Liver (tissue), 9 donors: ENCODE data around the gene TNNC2. TPM values are rescaled to one million over a fixed set of nuclear protein-coding genes. Genes with fewer than 3 reads are reported as not detected.

Experiments
- DNase-seq: peaks from one replicate; pipeline ENCODE4 v3.0.0-alpha.2; 2017; ENCODE audit warnings: low spot score
- H3K27ac ChIP-seq, 2 donors: one replicate each; pipeline ENCODE4 v1.7.0; 2013; ENCODE audit warnings: inconsistent platforms in 2 of 2, low read length in 2 of 2, control low read depth in 1 of 2, low read depth in 1 of 2, mild to moderate bottlenecking in 1 of 2
- H3K27me3 ChIP-seq, 4 donors: one replicate each; pipeline versions ENCODE4 v1.6.1 to v1.7.0; 2013; ENCODE audit warnings: low read length in 3 of 4, inconsistent platforms in 1 of 4, mild to moderate bottlenecking in 1 of 4, moderate library complexity in 1 of 4; ENCODE audit not compliant: control insufficient read depth in 4 of 4, insufficient read depth in 4 of 4
- H3K36me3 ChIP-seq, 4 donors: one replicate each; pipeline versions ENCODE4 v1.6.1 to v1.7.0; 2013; ENCODE audit warnings: low read length in 3 of 4, mild to moderate bottlenecking in 3 of 4, low read depth in 1 of 4, moderate library complexity in 1 of 4; ENCODE audit not compliant: control insufficient read depth in 4 of 4, insufficient read depth in 3 of 4
- H3K4me1 ChIP-seq, 4 donors: one replicate each; pipeline versions ENCODE4 v1.6.1 to v1.7.0; 2013; ENCODE audit warnings: low read length in 3 of 4, mild to moderate bottlenecking in 3 of 4, moderate library complexity in 1 of 4; ENCODE audit not compliant: control insufficient read depth in 4 of 4, insufficient read depth in 4 of 4
- H3K4me3 ChIP-seq, 3 donors: one replicate each; pipeline versions ENCODE4 v1.6.1 to v1.7.0; 2013; ENCODE audit warnings: low read length in 3 of 3, control low read depth in 1 of 3, low read depth in 1 of 3, mild to moderate bottlenecking in 1 of 3
- H3K9ac ChIP-seq, 2 donors: one replicate each; pipeline ENCODE4 v1.7.0; 2013; ENCODE audit warnings: low read length in 2 of 2, mild to moderate bottlenecking in 2 of 2, moderate library complexity in 2 of 2, control low read depth in 1 of 2, low read depth in 1 of 2
- H3K9me3 ChIP-seq, 4 donors: one replicate each; pipeline versions ENCODE4 v1.6.1 to v1.7.0; 2013; ENCODE audit warnings: low read length in 3 of 4; ENCODE audit not compliant: control insufficient read depth in 4 of 4
- EGR1 ChIP-seq, 2 donors: IDR thresholded peaks; 2 replicates each; pipeline ENCODE4 v1.6.1; 2016 to 2018; ENCODE audit warnings: antibody characterized with exemption in 2 of 2, low read depth in 2 of 2
- FOXA1 ChIP-seq: IDR thresholded peaks from 2 replicates; pipeline ENCODE4 v1.6.1; 2016; ENCODE audit warnings: antibody characterized with exemption
- FOXA2 ChIP-seq: IDR thresholded peaks from 2 replicates; pipeline ENCODE4 v1.6.1; 2016; ENCODE audit warnings: antibody characterized with exemption
- GABPA ChIP-seq, 2 donors: IDR thresholded peaks in 1 of 2; conservative IDR thresholded peaks in 1 of 2; 2 replicates each; pipeline ENCODE4 v1.6.1; 2016; ENCODE audit warnings: antibody characterized with exemption in 2 of 2, mild to moderate bottlenecking in 1 of 2, moderate library complexity in 1 of 2
- HNF4A ChIP-seq, 2 donors: conservative IDR thresholded peaks; 2 replicates each; pipeline ENCODE4 v1.6.1; 2016; ENCODE audit warnings: antibody characterized with exemption in 2 of 2, mild to moderate bottlenecking in 2 of 2
- JUND ChIP-seq, 2 donors: IDR thresholded peaks; 2 replicates each; pipeline ENCODE4 v1.6.1; 2016; ENCODE audit warnings: antibody characterized with exemption in 2 of 2
- NR2F2 ChIP-seq: IDR thresholded peaks from 2 replicates; pipeline ENCODE4 v1.6.1; 2016; ENCODE audit warnings: antibody characterized with exemption
- RAD21 ChIP-seq, 2 donors: IDR thresholded peaks; 2 replicates each; pipeline ENCODE4 v1.6.1; 2016; ENCODE audit warnings: antibody characterized with exemption in 2 of 2, mild to moderate bottlenecking in 2 of 2
- RXRA ChIP-seq, 2 donors: IDR thresholded peaks; 2 replicates each; pipeline ENCODE4 v1.6.1; 2017 to 2018; ENCODE audit warnings: antibody characterized with exemption in 2 of 2, mild to moderate bottlenecking in 1 of 2
- SP1 ChIP-seq: IDR thresholded peaks from 2 replicates; pipeline ENCODE4 v1.6.1; 2018; ENCODE audit warnings: antibody characterized with exemption, mild to moderate bottlenecking
- YY1 ChIP-seq: IDR thresholded peaks from 2 replicates; pipeline ENCODE4 v1.6.1; 2016; ENCODE audit warnings: antibody characterized with exemption, mild to moderate bottlenecking
- WGBS: extraction: QIAGEN DNeasy Blood & Tissue Kit; methylation state at CpG from one replicate; pipeline ENCODE4 v1.1.7; 2013; 5-methylcytosine and 5-hydroxymethylcytosine counted together
- polyA plus RNA-seq, 2 donors: library from polyadenylated mRNA; stranded (reverse) in 1 of 2; unstranded in 1 of 2; fragments of 200-250 nt in 1 of 2; fragments of >200 nt in 1 of 2; fragmentation: Nextera tagmentation in 1 of 2; extraction: Ambion mirVana in 1 of 2; gene quantifications; one replicate each; pipeline versions ENCODE4 v1.2.1 to v1.2.3, GENCODE V29; 2013 to 2015
- total RNA-seq, 2 donors: library from RNA; depleted of rRNA; stranded (reverse); fragments of >200 nt; gene quantifications; one replicate each; pipeline ENCODE4 v1.2.3, GENCODE V29; 2014
- TF ChIP-seq, protein P1 (sequence below): IDR thresholded peaks from 2 replicates; pipeline ENCODE4 v1.6.1; 2016; ENCODE audit warnings: antibody characterized with exemption
- TF ChIP-seq, protein P2 (sequence below): IDR thresholded peaks from 2 replicates; pipeline ENCODE4 v1.6.1; 2016; ENCODE audit warnings: antibody characterized with exemption, mild to moderate bottlenecking
- TF ChIP-seq, protein P3 (sequence below): IDR thresholded peaks from 2 replicates; pipeline ENCODE4 v1.6.1; 2016; ENCODE audit warnings: antibody characterized with exemption
- TF ChIP-seq, protein P4 (sequence below): IDR thresholded peaks from 2 replicates; pipeline ENCODE4 v1.6.1; 2016; ENCODE audit warnings: antibody characterized with exemption
- TF ChIP-seq, protein P5 (sequence below): fragments of 150-350 bp; IDR thresholded peaks from 2 replicates; pipeline ENCODE4 v1.5.1; 2017; ENCODE audit warnings: improper control_type of control experiment, low read depth, low read length; ENCODE audit not compliant: missing input control
- donor health status: healthy.
- donor health status: healthy.
- donor health status: healthy.
- donor health status: healthy.
- donor health status: healthy.

The TNNC2 gene
- total and polyA plus RNA-seq, 4 donors: 0.12 to 0.33 (median 0.31) TPM; not detected in 1

DNA sequence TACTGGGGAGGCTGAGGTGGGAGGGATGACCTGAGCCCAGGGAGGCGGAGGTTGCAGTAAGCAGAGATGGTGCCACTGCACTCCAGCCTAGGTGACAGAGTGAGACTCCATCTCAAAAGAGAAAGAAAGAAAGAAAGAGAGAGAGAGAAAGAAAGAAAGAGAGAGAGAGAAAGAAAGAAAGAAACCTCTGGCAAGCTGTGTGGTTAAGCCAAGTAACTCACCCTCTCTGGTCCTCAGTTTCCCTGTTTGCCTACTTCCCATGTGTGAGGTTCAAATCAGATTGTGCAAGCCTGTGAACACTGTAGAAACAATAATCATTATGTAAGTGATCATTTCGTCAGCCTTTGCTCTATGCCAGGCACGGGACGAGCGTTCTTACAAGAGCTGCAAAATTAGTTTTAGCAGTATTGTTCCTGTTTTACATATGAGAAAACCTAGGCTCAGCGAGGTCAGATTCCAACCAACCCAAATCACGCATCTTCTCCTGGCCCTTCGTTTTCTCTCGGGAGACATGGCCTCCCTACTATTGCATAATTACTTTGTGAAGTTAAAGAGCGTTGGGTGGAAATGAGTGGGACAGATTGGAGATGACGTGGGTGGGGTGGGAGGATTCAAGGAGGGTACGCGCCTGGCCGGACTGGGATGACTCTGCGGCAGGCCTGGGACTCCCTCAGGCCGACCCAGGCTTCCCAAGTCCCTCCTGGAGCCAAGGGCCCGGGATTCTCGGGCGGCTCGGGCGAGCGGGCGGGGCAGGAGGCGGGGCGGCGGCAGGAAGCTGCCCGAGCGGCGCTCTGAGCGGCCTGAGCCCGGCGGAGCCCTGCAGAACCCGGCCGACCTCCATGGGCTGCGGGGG, 6.1 kb upstream of the TNNC2 start, which contains the start of gene SNX21:
Gene SNX21 (plus strand): TSS at position 770 of the 853 bp plus-strand sequence. CDS start 121 bp downstream, outside the sequence.
- Histone ChIP-seq H3K9ac (peak within 1 kb of the TSS; percentile 20 to 82), H3K4me3 (peak within 1 kb of the TSS; percentile 69 to 79 (median 70)), H3K36me3 (peaks cover 0 to 2% (median 0%) of the 10 kb centered on the region in 4 donors), H3K4me1 (peaks cover 4 to 14% (median 9%) of the 10 kb centered on the region in 4 donors), H3K9me3 (no peaks in the 10 kb centered on the region), H3K27ac (peak within 1 kb of the TSS; percentile 60 to 82), H3K27me3 (no peaks in the 10 kb centered on the region)
- peak; percentile 62 for DNase-seq
- WGBS: 4% methylated on average over 35 of the region's 35 CpGs
- TF ChIP-seq RAD21 (IDR thresholded peaks at IDR 0.05) (peak in 1 of 2 donors; percentile 30), SP1 (peak; percentile 57), NR2F2 (peak; percentile 43), EGR1 (IDR thresholded peaks at IDR 0.05; ENCODE audit: low read depth in 2 of 2) (peak in 1 of 2 donors; percentile 16), FOXA2 (no peak), FOXA1 (no peak), HNF4A (conservative IDR thresholded peaks at IDR 0.05) (peak; percentile 28 to 48), RXRA (IDR thresholded peaks at IDR 0.05) (peak; percentile 24 to 28), JUND (IDR thresholded peaks at IDR 0.05) (peak in 1 of 2 donors; percentile 45), GABPA (IDR thresholded peaks at IDR 0.05 in 1 of 2, conservative IDR thresholded peaks at IDR 0.05 in 1 of 2) (peak in 1 of 2 donors; percentile 19), YY1 (peak; percentile 83)
- TF ChIP-seq, protein P1, sequence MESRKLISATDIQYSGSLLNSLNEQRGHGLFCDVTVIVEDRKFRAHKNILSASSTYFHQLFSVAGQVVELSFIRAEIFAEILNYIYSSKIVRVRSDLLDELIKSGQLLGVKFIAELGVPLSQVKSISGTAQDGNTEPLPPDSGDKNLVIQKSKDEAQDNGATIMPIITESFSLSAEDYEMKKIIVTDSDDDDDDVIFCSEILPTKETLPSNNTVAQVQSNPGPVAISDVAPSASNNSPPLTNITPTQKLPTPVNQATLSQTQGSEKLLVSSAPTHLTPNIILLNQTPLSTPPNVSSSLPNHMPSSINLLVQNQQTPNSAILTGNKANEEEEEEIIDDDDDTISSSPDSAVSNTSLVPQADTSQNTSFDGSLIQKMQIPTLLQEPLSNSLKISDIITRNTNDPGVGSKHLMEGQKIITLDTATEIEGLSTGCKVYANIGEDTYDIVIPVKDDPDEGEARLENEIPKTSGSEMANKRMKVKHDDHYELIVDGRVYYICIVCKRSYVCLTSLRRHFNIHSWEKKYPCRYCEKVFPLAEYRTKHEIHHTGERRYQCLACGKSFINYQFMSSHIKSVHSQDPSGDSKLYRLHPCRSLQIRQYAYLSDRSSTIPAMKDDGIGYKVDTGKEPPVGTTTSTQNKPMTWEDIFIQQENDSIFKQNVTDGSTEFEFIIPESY: peak; percentile 62
- TF ChIP-seq, protein P2, sequence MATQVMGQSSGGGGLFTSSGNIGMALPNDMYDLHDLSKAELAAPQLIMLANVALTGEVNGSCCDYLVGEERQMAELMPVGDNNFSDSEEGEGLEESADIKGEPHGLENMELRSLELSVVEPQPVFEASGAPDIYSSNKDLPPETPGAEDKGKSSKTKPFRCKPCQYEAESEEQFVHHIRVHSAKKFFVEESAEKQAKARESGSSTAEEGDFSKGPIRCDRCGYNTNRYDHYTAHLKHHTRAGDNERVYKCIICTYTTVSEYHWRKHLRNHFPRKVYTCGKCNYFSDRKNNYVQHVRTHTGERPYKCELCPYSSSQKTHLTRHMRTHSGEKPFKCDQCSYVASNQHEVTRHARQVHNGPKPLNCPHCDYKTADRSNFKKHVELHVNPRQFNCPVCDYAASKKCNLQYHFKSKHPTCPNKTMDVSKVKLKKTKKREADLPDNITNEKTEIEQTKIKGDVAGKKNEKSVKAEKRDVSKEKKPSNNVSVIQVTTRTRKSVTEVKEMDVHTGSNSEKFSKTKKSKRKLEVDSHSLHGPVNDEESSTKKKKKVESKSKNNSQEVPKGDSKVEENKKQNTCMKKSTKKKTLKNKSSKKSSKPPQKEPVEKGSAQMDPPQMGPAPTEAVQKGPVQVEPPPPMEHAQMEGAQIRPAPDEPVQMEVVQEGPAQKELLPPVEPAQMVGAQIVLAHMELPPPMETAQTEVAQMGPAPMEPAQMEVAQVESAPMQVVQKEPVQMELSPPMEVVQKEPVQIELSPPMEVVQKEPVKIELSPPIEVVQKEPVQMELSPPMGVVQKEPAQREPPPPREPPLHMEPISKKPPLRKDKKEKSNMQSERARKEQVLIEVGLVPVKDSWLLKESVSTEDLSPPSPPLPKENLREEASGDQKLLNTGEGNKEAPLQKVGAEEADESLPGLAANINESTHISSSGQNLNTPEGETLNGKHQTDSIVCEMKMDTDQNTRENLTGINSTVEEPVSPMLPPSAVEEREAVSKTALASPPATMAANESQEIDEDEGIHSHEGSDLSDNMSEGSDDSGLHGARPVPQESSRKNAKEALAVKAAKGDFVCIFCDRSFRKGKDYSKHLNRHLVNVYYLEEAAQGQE: peak; percentile 56
- TF ChIP-seq, protein P3, sequence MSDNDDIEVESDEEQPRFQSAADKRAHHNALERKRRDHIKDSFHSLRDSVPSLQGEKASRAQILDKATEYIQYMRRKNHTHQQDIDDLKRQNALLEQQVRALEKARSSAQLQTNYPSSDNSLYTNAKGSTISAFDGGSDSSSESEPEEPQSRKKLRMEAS: no peak
- TF ChIP-seq, protein P4, sequence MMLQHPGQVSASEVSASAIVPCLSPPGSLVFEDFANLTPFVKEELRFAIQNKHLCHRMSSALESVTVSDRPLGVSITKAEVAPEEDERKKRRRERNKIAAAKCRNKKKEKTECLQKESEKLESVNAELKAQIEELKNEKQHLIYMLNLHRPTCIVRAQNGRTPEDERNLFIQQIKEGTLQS: peak; percentile 51
- TF ChIP-seq, protein P5, sequence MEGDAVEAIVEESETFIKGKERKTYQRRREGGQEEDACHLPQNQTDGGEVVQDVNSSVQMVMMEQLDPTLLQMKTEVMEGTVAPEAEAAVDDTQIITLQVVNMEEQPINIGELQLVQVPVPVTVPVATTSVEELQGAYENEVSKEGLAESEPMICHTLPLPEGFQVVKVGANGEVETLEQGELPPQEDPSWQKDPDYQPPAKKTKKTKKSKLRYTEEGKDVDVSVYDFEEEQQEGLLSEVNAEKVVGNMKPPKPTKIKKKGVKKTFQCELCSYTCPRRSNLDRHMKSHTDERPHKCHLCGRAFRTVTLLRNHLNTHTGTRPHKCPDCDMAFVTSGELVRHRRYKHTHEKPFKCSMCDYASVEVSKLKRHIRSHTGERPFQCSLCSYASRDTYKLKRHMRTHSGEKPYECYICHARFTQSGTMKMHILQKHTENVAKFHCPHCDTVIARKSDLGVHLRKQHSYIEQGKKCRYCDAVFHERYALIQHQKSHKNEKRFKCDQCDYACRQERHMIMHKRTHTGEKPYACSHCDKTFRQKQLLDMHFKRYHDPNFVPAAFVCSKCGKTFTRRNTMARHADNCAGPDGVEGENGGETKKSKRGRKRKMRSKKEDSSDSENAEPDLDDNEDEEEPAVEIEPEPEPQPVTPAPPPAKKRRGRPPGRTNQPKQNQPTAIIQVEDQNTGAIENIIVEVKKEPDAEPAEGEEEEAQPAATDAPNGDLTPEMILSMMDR: no peak
